Measurements from ENCODE around the gene VAC14. TPM values are rescaled to one million over a fixed set of nuclear protein-coding genes. Genes with fewer than 3 reads are reported as not detected.
"Not testable (repeated sequence)": the region's sequence is repeated elsewhere in the genome, so short reads cannot be mapped to it uniquely, and the experiment has no call there.

The VAC14 gene
- total RNA-seq, 1 donor from 2014 or later = 17.4 TPM

DNA sequence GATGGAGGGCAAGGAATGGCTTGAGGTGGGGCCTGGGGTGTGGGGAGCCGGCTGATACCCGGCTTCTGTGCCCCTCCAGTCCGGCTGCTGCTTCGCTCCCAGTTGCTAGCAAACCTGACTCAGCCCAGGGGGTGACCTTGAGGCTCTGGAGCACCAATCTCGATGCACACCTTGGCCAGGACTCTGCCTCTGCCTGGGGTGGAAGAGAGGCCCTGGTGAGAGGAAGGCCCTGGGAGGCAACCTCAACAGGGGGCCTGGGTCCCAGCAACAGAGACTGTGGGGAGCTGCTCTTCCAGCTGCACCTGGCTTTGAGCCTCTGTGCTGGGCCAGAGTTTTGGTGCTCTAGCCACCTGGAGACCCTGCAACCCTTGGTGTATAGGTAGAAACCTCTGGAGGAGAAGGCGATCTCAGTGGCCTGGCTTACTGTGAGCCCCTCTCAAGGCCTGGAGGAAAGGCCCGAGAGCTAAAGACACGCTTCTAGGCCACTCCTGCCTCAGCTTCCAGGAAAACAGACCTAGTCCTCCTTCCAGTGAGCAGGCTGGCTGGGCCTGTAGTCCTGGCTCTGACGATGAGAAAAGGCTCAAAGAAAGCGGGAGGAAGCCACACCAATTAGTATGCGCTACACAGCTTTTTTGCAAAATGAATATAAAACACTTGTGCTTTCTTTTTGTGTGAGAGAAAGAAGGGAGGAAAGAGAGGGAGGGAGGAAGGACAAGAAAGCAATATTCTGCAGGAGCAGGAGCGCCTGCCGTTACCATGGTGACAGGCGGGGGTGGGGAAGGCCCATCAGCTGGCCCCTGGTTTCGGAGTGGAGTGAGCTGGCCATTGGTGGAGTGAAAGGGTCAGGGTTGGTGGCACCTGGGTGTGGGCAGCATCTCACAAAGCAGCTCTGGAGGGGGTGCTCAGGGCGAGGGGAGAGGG lies 51.0 kb downstream of the VAC14 start:
- ATAC-seq (ENCODE audit: poor library complexity) (no peak), DNase-seq (no peak)
- intact Hi-C loops (cut with DNase I) = no loop called here

GRCh38 chr16:70749006-70749678 lies 51.8 kb downstream of the VAC14 start:
- DNase-seq (no peak), ATAC-seq (ENCODE audit: poor library complexity) (no peak)
- intact Hi-C loops (cut with DNase I) = no loop called here

DNA sequence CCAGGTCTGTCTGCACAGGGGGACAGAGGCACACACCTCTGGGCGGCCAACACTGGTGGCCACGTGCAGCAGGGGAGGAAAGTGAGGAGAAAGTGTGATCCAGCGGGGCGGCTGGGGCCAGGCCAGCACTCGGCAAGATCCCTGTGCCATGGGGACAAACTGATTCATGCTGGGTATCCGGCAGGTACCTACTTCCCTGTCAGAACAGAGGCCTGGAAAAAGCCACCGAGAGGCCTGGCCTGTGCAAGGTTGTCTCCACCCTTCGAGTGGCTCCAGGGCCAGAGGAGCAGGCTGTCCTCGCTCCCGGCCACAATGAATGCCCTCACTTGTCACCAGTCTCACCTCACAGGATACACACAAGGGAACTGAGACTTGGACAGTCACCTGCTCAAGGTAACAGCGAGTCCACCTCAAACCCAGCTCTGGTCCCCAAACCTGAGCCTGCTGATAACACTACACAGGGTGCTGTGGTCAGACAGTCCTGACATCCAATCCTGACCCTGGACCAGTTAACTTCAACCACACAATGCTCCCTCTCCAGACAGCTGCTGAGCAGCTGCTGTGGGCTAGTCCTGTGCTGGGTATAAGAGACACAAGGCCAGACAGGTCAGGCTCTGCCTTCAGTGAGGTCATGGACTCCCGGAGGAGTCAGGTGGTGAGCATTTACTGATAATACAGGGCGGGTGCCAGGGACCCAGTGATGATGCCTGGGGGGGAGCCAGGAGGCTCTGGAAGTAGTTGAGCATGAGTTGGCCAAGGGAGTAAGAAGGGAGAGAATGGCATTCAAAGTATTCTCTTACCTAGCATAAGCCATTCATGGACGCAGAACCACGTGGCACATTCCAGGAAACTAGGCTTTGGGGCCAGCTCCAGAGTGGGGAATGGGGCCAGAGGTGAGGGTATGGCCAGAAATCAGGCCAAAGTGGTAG lies 53.0 kb downstream of the VAC14 start:
- intact Hi-C loops (cut with DNase I) = no loop called here
- ATAC-seq (ENCODE audit: poor library complexity) (peak; percentile 19), DNase-seq (no peak)

DNA sequence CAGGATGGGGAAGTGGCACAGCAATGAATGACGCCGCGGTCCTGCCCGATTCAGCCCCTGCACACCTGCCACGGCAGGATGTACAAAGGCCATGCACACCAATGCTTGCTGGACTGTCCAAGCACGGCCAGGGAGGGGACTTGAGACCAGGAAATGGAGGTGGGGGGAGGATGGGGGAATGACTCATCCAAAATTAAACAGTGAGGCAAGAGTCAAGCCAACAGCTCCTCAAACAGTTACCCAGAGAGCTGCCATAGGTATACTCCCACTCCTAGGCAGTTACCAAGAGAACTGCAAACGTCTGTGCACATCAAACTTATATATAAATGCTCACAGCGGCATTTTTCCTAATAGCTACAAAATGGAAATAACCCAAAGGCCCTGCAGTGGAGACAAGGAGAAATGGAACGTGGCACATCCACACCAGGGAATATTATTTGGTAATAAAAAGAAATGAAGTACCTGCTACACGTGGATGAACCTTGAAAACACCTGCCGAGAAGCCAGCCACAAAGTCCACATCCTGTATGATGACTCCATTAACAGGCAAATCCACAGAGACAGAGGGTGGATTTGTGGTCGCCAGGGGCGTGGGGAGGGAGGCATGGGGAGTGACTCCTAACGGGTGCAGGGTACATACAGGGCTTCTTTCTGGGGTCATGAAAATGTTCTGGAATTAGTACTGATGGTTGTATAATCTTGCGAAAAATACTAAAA lies 54.1 kb downstream of the VAC14 start:
- ATAC-seq (ENCODE audit: poor library complexity) = peak; percentile 35
- intact Hi-C loops (cut with DNase I) = no loop called here
- peak; percentile 68 for DNase-seq

- peak; percentile 70 for DNase-seq
- intact Hi-C loops (cut with DNase I) = no loop called here
- peak; percentile 21 for ATAC-seq (ENCODE audit: poor library complexity)
Measured at GRCh38 chr16:70746040-70746707, 54.8 kb downstream of the VAC14 start.

- ATAC-seq (ENCODE audit: poor library complexity) = no peak
- intact Hi-C loops (cut with DNase I) = no loop called here
- no peak for DNase-seq
Measured at GRCh38 chr16:70745536-70746025, 55.4 kb downstream of the VAC14 start.

DNA sequence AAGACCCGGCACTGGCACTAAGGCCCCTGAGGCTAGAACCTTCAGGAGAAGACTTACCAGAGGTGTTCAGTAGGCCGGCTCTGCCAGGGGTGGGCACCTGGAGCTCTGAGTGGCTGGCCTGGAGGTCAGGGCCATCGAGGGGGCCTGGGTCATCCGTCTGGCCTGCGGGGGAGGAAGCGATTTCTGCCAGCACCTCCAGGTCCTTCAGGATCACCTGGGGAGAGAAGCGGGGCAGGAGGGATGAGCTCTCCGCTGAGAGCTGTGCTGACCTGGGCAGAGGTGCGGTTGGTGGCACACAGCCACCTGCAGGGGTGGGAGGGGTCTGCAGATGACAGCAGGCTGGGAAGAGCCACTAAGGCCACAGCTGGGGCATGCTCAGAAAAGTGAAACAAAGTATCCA lies 56.6 kb downstream of the VAC14 start:
- intact Hi-C loops (cut with DNase I) = no loop called here
- DNase-seq (no peak), ATAC-seq (ENCODE audit: poor library complexity) (no peak)

DNA sequence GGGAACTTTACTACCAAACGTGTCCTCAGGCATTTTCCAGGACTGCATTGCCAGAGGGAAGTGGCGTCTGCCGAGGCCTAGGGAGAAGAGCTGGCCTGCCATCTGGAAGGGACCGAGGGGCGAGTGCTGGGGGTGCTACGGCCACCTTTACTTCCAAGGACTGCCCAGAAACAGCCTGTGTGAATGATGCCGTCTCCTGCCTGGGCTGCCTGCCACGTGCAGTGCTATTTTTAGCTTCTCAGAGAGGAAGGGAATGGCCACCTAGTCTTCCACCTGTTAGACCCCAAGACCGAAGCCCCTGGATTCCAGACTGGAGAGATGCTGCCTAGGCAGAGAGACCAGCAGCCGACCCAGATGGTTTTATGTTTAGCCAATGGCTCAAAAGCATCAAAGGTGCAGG lies 57.2 kb downstream of the VAC14 start:
- intact Hi-C loops (cut with DNase I) = no loop called here
- DNase-seq (no peak), ATAC-seq (ENCODE audit: poor library complexity) (no peak)

GRCh38 chr16:70742967-70743366 lies 58.0 kb downstream of the VAC14 start:
- intact Hi-C loops (cut with DNase I); DNase-seq; ATAC-seq (ENCODE audit: poor library complexity): not testable (repeated sequence)

- no peak for ATAC-seq (ENCODE audit: poor library complexity)
- DNase-seq = no peak
- intact Hi-C loops (cut with DNase I) = no loop called here
Measured at GRCh38 chr16:70741783-70742125, 59.2 kb downstream of the VAC14 start.

GRCh38 chr16:70740914-70741782 lies 59.8 kb downstream of the VAC14 start:
- no peak for ATAC-seq (ENCODE audit: poor library complexity)
- intact Hi-C loops (cut with DNase I) = no loop called here
- no peak for DNase-seq

- intact Hi-C loops (cut with DNase I) = no loop called here
- ATAC-seq (ENCODE audit: poor library complexity) (no peak), DNase-seq (no peak)
Measured at GRCh38 chr16:70740174-70740913, 60.6 kb downstream of the VAC14 start.

- intact Hi-C loops (cut with DNase I) = loop anchor here (5.0 kb wide), 1 partner anchor 52 kb away; the partner anchor contains the start of gene MTSS2
- ATAC-seq (ENCODE audit: poor library complexity) = no peak
- DNase-seq = no peak
Measured at GRCh38 chr16:70739389-70739788, 61.6 kb downstream of the VAC14 start.

DNA sequence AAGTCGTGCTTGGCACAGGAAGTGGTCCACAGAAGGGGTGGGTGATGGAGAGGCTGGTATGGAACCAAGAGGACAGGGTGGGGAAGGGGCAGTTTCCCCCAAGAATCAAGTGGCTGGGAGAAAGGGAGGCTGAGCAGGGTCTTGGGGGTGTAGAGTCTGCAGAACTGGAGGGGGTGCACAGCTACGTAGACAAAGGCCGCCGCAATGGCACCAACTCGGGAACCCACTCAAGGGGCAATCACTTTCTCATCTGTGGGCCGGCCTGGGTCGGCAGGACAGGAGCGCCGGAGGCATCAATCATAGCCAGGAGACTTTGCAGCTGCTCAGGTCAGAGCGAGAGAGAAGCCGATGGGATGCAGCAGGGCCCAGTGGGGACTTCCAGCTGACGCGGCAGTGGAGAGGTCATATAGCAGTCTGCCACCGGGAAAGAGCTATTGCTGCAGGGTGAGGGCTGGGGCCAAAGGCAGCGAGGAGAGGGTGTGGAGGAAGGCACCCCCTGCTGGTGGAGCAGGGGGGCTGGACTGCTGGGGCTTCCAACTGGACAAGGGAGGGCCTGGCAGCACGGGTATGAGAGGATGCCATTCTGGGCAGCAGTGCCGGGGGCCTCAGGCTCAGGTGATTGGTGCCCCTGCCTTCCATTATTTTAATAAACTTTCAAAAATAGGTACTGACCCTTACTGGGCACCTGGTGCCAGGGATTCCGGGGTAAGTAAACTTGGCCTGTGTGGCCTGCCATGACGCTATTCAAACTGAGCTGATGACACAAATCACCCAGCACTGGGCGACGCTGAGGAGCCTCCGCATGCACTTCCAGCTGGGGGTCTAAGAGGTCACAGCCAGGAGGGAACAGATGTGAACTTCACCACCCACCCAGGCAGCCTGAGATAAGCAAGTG lies 62.6 kb downstream of the VAC14 start:
- intact Hi-C loops (cut with DNase I) = loop anchor here (5.0 kb wide), 1 partner anchor 51 kb away; the partner anchor contains the start of gene MTSS2
- DNase-seq = peak; percentile 82
- ATAC-seq (ENCODE audit: poor library complexity) = peak; percentile 81
